Vagina (tissue), 2 donors: ENCODE results near the gene DHRS7C. TPM values are rescaled to one million over a fixed set of nuclear protein-coding genes. Genes with fewer than 3 reads are reported as not detected.

Source experiments
- DNase-seq, 2 donors: peaks; one replicate each; pipeline ENCODE4 v3.0.0-alpha.2; 2017; ENCODE audit errors: extremely low spot score in 2 of 2
- H3K27ac ChIP-seq: fragments of 200-600 bp; sonication (generic); one replicate; pipeline ENCODE4 v1.5.1; 2019
- H3K27me3 ChIP-seq: fragments of 200-600 bp; sonication (generic); one replicate; pipeline ENCODE4 v1.5.1; 2019
- H3K36me3 ChIP-seq, 2 donors: fragments of 200-600 bp; sonication (generic); one replicate each; pipeline ENCODE4 v1.5.1; 2017 to 2019
- H3K4me1 ChIP-seq: fragments of 200-600 bp; sonication (generic); one replicate; pipeline ENCODE4 v1.5.1; 2019
- H3K4me3 ChIP-seq, 2 donors: fragments of 200-600 bp; sonication (generic); 1 replicate in 1 of 2; 2 replicates in 1 of 2; pipeline ENCODE4 v1.5.1; 2016 to 2019
- H3K9me3 ChIP-seq: fragments of 200-600 bp; sonication (generic); one replicate; pipeline ENCODE4 v1.5.1; 2019
- POLR2A ChIP-seq, 2 donors: fragments of 450-650 bp; IDR thresholded peaks; one replicate each; pipeline ENCODE4 v1.6.1; 2017; ENCODE audit warnings: antibody characterized with exemption in 2 of 2, mild to moderate bottlenecking in 2 of 2, moderate library complexity in 2 of 2
- POLR2AphosphoS5 ChIP-seq, 2 donors: sonication (generic); formaldehyde crosslinking; IDR thresholded peaks; one replicate each; pipeline ENCODE4 v1.9.0; 2017; ENCODE audit warnings: antibody characterized with exemption in 2 of 2, mild to moderate bottlenecking in 2 of 2, low read depth in 1 of 2; ENCODE audit not compliant: insufficient read depth in 1 of 2
- intact Hi-C: fragments of 100-400 bp; cut with DNase I; formaldehyde crosslinking; loops from one replicate; pipeline ENCODE4 v1.15.1; 2023
- total RNA-seq: library from RNA; depleted of rRNA; stranded (reverse); fragments of >200 nt; gene quantifications from one replicate; pipeline ENCODE4 v1.2.3, GENCODE V29; 2016
- TF ChIP-seq, protein P1 (sequence below), 3 experiments: fragments of 450-650 bp in 2 of 3; fragments of 200-600 bp in 1 of 3; sonication (generic) in 1 of 3; IDR thresholded peaks; one replicate each; pipeline ENCODE4 v1.5.1; 2017 to 2019; ENCODE audit warnings: antibody characterized with exemption in 3 of 3, mild to moderate bottlenecking in 2 of 3, moderate library complexity in 2 of 3

DHRS7C gene
- total RNA-seq, 1 donor from 2014 or later: not detected

DNA sequence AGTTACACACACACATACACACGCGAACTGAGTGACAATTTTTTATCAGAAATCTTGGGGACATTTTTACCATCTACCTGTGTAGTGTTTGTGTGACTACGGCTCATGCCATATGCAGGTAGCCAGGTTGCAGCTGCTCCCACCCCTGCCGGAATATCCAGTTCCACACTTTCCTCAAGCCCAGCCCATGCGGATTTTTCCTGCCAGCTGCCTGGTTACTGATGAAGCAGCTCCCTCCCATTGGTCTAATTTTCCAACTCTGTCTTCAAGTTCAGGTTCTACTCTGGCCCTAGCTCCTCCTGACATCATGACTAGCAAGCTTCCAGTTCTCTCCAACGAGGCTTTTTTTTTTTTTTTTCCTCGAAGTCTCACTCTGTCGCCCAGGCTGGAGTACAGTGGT, 25.7 kb upstream of the DHRS7C start:
- TF ChIP-seq POLR2A (IDR thresholded peaks at IDR 0.05) (no peak), POLR2AphosphoS5 (IDR thresholded peaks at IDR 0.05; ENCODE audit: insufficient read depth in 1 of 2, low read depth in 1 of 2) (no peak)
- TF ChIP-seq, protein P1, sequence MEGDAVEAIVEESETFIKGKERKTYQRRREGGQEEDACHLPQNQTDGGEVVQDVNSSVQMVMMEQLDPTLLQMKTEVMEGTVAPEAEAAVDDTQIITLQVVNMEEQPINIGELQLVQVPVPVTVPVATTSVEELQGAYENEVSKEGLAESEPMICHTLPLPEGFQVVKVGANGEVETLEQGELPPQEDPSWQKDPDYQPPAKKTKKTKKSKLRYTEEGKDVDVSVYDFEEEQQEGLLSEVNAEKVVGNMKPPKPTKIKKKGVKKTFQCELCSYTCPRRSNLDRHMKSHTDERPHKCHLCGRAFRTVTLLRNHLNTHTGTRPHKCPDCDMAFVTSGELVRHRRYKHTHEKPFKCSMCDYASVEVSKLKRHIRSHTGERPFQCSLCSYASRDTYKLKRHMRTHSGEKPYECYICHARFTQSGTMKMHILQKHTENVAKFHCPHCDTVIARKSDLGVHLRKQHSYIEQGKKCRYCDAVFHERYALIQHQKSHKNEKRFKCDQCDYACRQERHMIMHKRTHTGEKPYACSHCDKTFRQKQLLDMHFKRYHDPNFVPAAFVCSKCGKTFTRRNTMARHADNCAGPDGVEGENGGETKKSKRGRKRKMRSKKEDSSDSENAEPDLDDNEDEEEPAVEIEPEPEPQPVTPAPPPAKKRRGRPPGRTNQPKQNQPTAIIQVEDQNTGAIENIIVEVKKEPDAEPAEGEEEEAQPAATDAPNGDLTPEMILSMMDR (IDR thresholded peaks at IDR 0.05): no peak
- H3K27me3 ChIP-seq: no peaks in the 10 kb centered on the region
- no peaks in the 10 kb centered on the region for H3K36me3 ChIP-seq
- H3K27ac ChIP-seq: no peak overlapping the region
- no peak overlapping the region for H3K4me3 ChIP-seq
- no peak for DNase-seq
- no peaks in the 10 kb centered on the region for H3K4me1 ChIP-seq
- H3K9me3 ChIP-seq: no peaks in the 10 kb centered on the region
- intact Hi-C loops: no loop called here

DNA sequence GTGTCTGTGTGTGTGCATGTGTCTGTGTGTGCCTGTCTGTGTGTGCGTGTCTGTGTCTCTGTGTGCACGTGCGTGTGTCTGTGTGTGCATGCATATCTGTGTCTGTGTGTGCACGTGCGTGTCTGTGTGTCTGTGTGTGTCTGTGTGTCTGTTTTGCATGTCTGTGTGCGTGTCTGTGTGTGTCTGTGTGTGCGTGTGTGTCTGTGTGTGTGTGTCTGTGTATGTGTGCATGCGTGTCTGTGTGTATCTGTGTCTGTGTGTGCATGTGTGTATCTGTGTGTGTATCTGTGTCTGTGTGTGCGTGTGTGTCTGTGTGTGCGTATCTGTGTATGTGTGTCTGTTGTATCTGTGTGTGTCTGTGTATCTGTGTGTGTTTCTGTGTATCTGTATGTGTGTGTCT, 25.1 kb upstream of the DHRS7C start:
- H3K27me3 ChIP-seq: no peaks in the 10 kb centered on the region
- no peaks in the 10 kb centered on the region for H3K4me1 ChIP-seq
- H3K9me3 ChIP-seq: no peaks in the 10 kb centered on the region
- intact Hi-C loops: no loop called here
- H3K36me3 ChIP-seq: no peaks in the 10 kb centered on the region
- H3K27ac ChIP-seq: no peak overlapping the region
- DNase-seq: no peak
- TF ChIP-seq POLR2A (IDR thresholded peaks at IDR 0.05) (no peak), POLR2AphosphoS5 (IDR thresholded peaks at IDR 0.05; ENCODE audit: insufficient read depth in 1 of 2, low read depth in 1 of 2) (no peak)
- TF ChIP-seq, protein P1 (IDR thresholded peaks at IDR 0.05): no peak
- H3K4me3 ChIP-seq: no peak overlapping the region

DNA sequence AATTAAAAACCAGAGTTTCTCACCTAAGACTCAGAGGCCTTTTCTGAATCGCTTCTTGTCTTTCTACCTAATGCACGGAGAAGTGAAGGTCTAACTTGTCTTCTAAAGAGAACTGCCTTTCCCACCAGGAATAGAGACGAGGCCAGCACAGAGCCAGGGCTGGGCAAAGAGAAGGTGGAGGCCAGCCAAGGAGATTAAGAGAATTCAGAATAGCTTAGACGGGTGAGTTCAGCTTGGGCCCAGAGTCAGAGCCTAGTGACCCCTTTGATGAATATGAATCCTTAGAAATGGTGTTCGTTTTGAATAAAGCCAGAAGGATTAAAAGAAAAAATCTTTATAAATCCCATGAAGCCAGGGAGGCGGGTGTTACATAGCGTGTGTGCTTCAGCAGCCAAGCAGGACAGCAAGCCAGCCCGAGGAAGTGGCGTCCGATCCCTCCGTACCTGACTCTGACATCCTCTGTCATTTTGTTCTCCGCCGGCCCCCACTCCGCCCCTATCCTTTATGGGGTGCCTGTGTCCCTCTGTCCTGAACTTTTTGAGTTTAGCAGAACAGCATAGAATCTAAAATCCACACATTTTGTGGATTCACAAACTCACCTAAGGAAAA, 23.0 kb upstream of the DHRS7C start:
- no peaks in the 10 kb centered on the region for H3K27me3 ChIP-seq
- H3K27ac ChIP-seq: no peak overlapping the region
- TF ChIP-seq POLR2AphosphoS5 (IDR thresholded peaks at IDR 0.05; ENCODE audit: insufficient read depth in 1 of 2, low read depth in 1 of 2) (no peak), POLR2A (IDR thresholded peaks at IDR 0.05) (no peak)
- TF ChIP-seq, protein P1 (IDR thresholded peaks at IDR 0.05): no peak
- intact Hi-C loops: no loop called here
- no peaks in the 10 kb centered on the region for H3K36me3 ChIP-seq
- DNase-seq: no peak
- no peaks in the 10 kb centered on the region for H3K9me3 ChIP-seq
- no peak overlapping the region for H3K4me3 ChIP-seq
- H3K4me1 ChIP-seq: no peaks in the 10 kb centered on the region

DNA sequence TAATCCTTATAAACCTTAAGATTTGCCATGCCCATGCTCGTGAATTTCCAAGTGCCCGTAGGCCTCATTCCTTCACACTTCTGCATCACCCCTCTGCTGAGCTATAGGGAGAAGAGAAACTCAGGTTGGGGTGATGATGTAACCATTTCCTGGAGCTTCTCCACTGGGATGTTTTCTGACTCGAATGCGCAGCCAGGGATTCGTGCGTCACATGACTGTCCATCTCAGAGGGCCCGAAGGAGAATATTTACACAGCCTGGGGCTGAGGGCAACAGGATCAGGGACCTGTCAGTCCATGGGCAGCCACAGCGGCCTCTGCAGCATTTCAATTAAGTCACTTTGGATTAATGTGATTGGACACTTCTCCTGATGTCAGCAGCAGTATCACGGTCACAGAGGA, 21.8 kb upstream of the DHRS7C start:
- no peaks in the 10 kb centered on the region for H3K9me3 ChIP-seq
- no peaks in the 10 kb centered on the region for H3K27me3 ChIP-seq
- H3K4me3 ChIP-seq: no peak overlapping the region
- H3K4me1 ChIP-seq: no peaks in the 10 kb centered on the region
- H3K27ac ChIP-seq: no peak overlapping the region
- TF ChIP-seq POLR2A (IDR thresholded peaks at IDR 0.05): no peak
- TF ChIP-seq POLR2AphosphoS5 (IDR thresholded peaks at IDR 0.05; ENCODE audit: insufficient read depth in 1 of 2, low read depth in 1 of 2): no peak
- TF ChIP-seq, protein P1 (IDR thresholded peaks at IDR 0.05): no peak
- intact Hi-C loops: no loop called here
- H3K36me3 ChIP-seq: no peaks in the 10 kb centered on the region
- no peak for DNase-seq

DNA sequence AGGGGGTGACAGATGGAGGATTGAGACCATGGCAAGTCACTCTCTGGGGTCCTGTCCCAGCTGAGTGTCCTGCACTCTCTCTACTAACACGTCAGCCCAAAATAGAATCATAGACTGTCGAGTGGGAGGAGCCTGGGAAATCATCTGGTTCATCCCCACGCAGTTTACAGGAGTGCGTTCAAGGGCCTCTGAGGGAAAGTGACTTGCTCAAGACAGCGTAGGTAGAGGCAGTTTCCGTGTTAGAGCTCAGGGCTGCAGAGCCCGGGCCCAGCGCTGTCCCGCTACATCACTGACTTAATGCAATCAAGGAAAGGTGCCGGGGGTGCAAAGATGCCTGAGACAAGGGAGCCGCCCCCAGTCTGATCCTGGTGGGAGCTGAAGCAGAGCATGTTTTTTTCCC, 20.1 kb upstream of the DHRS7C start:
- TF ChIP-seq, protein P1 (IDR thresholded peaks at IDR 0.05): no peak
- TF ChIP-seq POLR2A (IDR thresholded peaks at IDR 0.05) (no peak), POLR2AphosphoS5 (IDR thresholded peaks at IDR 0.05; ENCODE audit: insufficient read depth in 1 of 2, low read depth in 1 of 2) (no peak)

More for the DNA sequence above, 20.1 kb upstream of the DHRS7C start:
- Histone ChIP-seq H3K9me3 (no peaks in the 10 kb centered on the region), H3K27me3 (no peaks in the 10 kb centered on the region), H3K4me1 (no peaks in the 10 kb centered on the region), H3K36me3 (no peaks in the 10 kb centered on the region), H3K4me3 (no peak overlapping the region), H3K27ac (no peak overlapping the region)
- DNase-seq: no peak
- intact Hi-C loops: no loop called here
